Measurements from ENCODE around the gene ANXA6. TPM values are rescaled to one million over a fixed set of nuclear protein-coding genes. Genes with fewer than 3 reads are reported as not detected.

Gene ANXA6
- total RNA-seq, 1 donor from 2014 or later: 329 TPM

DNA sequence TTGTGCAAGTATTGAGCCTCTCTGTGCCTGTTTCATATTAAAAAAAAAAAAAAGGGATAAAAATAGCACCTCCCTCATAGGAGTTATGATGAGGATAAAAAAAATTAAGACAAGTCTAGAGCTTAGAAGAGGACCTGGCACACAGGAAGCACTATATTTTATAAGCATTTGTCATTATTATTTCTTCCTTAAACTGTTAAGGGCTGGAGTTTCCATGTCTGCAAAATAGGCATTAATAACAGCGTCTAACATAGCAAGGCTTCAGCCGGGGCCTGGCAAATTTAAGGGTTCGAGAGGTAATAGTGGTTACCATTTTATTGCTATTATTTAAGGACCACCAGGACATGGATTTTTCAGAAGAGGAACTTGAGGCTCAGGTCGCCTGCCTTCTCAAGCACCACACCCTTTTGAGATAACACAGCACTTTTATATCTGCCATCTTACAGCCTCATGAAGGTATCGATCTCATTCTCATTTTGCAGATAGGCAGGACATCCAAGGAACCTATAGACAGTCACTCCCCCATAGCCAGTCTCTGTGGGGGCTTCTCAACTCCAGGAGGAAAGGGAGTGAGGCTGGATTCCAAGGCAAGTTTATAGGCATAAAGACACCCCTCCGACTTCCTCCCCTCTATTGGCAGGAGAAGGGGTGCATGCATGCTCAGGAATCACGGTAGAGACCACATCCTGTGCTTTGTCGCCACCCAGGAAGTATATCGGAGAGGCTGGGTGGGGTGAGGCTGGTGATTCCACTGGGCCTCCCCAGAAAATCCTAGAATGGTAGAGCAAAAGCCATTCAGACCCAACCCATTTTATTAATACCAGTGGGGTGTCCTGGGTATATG, 2.4 kb downstream of the ANXA6 start:
- DNase-seq (ENCODE audit: low read depth, low spot score): no peak

DNA sequence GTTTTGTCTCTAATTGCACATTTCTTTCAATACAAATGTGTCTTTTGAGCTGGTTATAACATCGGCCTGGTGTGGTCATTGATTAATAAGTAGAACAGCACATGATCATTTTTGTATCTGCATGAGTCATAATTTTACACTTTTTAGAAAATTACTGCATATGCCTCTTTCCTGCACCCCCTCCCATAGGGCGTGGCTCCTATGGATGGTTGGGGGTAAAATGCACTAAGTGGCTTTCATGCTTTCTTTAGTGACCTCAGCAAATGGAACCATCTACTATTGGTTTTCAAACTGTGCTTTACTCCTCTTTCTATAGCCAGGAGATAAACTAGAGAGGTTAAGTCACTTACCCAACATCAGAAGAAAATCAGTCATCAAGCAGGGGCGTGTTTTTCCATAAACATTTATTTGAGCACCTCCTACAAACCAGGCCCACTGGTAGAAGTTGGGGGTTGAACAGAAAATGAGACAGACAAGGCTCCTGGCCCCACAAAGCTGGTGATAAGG, 3.8 kb downstream of the ANXA6 start:
- DNase-seq (ENCODE audit: low read depth, low spot score): no peak

DNA sequence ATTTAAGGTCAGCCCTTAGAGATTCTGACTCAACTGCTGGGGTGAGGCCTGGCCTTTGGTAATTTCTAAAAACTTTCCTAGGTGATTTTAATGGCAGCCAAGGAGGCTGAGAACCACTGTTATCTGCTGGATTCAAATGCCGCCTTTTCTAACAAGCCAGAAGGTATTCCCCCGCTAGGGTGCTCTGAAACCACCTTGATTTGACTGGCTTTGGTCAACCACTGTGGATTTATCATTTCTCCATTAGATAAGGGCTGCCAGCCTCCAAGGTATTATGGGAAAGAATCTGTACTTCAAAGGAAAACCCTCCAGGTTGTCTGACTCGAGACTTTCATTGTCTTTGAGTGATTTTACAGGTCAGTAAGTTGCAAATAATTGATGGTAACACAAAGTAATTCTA, 4.3 kb downstream of the ANXA6 start:
- DNase-seq (ENCODE audit: low read depth, low spot score): no peak

DNA sequence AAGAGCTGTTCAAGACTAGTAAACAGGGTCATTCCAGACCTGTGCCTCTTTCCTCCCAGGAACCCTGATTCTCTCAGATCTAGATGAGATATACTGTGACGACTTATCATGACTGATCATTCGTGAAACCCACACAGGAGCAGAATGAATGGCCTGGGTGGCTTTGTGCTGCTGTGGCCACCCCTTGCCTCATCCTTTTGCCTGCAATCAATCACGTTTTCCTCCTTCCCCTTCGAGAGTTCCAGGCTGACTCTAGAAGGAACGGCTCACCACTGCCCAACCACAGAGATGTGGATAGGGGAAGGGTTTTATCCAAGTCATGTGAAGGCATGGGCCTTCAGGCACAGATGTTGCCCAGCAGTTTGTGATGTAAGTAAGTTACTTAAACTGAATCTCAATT, 5.8 kb downstream of the ANXA6 start:
- DNase-seq (ENCODE audit: low read depth, low spot score): no peak

DNA sequence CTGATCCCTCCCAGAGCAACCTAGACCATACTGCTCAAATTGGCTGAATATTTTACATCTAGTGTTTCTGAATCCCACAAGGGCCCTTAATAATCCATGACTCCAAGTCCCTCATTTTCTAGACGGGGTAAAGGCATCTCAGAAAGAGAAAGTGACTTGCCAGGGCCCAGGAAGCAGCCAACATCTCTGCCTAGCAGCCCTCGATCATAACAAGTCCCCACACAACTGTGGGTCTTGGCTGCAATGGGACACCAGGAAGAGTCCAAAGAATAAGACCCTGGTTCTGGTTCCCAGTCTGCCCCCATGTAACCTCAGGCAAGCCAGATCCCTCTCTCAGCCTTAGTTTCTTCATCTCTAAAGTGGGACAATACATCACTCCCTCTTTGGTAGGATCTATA, 6.3 kb downstream of the ANXA6 start:
- DNase-seq (ENCODE audit: low read depth, low spot score): no peak

DNA sequence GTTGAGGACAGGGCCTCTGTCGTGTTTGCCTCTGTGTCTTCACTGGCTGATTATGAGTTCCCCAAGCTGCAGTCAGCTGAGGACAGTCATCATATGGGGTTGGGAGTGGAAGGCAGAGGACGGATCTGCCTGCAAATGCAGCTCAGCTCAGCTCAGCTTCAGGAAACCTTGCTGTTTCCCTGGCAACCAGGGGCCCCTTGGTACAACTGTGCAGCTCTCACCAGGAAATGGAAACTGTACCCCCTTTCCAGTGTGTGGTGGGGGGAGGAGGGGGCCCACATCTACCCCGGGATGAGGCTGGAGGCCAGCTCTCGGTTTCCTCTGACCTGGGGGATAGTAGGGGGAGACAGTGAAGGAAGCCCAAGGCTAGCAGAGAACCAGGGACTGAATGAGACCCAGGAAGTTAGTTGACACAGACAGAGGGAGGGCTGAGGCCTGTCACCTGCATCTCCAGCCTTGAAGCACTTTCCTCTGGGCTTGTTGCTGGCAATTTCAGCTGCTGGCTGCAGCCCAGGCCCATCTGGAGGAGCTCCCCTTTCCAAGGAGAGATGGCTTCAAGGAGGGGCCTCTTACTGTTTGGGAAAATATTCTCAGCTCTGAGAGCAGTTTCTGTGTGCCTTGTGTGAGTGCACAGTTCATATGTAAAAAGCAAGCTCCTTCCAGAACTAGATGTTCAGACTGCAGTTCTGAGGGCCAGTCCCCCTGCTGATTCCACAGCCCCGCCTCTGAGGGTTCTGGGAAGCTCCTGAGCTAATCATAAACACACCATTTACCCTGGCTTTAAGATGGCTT, 6.9 kb downstream of the ANXA6 start:
- DNase-seq (ENCODE audit: low read depth, low spot score): no peak

DNA sequence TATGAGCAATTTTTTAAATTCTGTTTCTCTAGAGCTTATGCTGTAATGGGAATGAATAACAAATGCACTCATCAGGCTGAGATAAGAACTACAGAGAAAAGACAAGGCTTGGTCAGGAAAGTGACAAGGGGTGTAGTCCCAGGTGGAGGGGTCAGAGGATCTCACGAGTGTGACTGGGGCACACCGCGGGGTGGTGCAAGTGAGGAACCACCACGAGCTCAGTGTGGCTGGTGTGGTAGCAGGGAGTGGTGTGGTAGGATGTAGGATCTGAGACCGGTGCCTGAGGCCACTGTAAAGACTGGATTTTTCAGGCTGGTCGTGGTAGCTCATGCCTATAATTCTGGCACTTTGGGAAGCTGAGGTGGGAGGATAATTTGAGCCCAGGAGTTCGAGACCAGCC, 9.0 kb downstream of the ANXA6 start:
- no peak for DNase-seq (ENCODE audit: low read depth, low spot score)

DNA sequence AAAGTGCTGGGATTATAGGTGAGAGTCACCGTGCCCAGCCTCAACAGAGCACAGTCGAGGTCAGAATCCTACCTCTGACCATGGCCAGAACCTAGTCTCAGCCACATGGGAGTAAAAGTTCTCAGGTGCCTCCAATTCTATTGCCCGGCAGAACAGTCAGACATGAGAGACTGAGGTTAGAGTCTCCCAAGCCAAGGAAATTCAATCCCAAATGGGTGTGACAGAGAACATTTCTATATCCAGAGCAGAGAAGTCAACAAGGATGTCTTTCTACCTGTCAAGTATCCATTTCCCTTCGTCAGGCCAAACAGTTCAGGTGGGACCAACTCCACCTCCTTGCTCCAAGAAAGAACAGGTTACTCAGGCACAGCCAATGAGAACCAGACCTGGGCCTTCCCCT, 10.5 kb downstream of the ANXA6 start:
- DNase-seq (ENCODE audit: low read depth, low spot score): no peak

DNA sequence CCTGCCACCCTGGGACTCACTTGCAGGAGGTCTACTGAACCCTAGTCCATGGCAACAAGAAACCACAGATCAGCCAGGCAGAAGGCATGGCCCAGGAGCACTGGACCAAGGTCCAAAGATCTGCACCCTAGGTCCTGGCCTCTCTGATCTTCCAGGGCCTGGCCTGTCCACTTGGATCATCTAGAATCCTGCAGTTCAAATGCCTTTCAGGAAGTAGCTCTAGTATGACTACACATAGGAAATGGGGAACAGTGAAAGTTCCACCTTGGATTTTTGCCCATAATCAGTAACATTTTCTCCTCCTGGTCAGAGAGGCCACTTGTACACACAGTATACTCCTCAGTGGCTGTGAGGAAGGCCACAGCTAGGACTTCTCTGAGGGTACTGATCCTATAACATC, 11.5 kb downstream of the ANXA6 start:
- DNase-seq (ENCODE audit: low read depth, low spot score): no peak

DNA sequence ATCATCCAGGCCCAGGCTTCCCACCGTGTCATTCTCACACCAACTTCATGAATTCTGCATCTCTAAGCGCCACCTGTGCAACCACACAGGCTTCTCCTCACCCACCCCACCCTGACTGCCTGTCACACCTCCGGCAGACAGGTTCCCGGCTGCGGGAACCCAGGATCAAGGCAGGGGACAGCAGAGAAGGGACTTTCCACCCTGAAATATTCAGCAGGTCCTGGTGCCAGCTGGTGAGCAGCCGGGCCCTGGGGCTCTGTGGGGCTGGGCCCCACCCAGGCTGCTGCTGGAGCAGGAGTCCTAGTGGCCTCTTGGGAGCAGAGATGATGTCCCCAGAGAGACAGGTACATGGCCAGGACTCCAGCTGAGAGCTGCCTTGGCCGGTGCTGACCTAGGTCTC, 12.7 kb downstream of the ANXA6 start:
- DNase-seq (ENCODE audit: low read depth, low spot score): no peak

DNA sequence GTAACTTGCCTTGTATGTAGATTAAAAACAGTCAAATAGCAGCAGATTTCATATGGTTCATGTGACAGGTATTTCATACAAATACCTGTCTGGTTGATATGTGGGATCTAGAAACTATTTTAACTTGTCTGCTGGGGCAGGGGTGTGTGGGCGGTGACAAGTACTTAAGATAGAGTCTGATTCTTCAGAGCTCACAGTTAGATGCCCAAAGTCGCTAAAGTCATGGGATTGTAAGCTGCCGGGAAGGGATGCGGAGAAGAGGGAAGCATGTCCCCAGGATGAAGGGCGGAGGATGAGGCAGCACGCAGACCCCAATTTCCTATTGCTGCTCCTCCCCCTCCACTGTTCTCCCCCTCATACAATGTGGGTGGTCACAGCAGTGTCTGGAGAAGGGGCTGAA, 13.3 kb downstream of the ANXA6 start:
- no peak for DNase-seq (ENCODE audit: low read depth, low spot score)

DNA sequence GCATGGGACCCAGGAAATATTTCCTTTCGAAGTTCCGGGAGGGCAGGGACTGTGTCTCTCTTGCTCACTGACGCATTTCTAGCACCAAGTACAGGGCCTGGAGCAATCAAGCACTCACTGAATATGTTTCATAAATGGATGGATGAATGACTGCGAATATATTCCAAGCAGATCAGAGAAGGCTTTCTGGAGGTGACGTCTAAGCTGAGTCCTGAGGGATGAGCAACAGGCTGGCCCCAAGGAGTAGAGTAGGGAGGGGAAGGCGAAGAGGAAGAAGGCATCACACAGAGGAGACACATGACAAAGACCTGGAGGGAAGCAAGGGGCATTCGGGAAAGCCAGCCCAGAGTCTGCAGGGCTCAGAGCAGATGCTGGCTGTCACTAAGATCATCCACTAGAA, 13.9 kb downstream of the ANXA6 start:
- DNase-seq (ENCODE audit: low read depth, low spot score): no peak

DNA sequence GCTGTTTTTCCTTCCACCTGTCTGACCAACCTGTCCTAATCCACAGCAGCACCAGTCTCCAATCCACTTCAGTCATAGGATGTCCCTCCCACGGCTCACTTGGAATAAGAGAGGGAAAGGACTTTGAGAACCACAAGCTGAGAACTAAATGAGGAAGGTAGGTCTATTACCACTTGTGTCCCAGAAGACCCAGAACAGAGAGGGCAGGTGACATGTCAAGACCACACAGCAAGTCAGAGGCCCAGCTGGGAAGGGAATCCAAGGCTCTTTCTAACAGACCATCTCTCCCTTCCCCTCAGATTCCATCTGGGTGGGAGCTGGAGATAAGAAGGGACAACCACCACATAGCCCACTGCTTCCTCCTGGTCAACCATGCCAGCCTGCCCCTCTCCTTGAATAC, 14.6 kb downstream of the ANXA6 start:
- no peak for DNase-seq (ENCODE audit: low read depth, low spot score)

DNA sequence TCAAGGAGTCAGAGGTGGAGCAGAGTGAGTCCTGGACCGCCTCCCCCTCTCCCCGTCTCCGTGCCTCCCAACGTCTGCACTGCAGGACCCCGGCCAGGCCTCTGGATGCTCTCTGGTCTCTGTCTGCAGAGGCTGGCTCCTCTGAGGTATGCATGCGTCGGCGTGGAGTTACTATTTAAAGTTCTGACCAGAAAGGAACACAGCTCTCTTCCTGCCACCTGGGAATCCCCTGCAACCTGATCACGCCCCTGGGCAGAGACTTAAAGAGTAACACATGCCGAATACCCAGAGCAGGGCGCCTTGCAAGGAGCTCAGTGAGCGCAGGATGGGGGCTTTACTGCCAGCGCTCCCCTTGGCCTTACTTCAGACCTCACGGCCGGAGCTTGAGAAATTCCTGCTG, 16.0 kb downstream of the ANXA6 start:
- no peak for DNase-seq (ENCODE audit: low read depth, low spot score)

DNA sequence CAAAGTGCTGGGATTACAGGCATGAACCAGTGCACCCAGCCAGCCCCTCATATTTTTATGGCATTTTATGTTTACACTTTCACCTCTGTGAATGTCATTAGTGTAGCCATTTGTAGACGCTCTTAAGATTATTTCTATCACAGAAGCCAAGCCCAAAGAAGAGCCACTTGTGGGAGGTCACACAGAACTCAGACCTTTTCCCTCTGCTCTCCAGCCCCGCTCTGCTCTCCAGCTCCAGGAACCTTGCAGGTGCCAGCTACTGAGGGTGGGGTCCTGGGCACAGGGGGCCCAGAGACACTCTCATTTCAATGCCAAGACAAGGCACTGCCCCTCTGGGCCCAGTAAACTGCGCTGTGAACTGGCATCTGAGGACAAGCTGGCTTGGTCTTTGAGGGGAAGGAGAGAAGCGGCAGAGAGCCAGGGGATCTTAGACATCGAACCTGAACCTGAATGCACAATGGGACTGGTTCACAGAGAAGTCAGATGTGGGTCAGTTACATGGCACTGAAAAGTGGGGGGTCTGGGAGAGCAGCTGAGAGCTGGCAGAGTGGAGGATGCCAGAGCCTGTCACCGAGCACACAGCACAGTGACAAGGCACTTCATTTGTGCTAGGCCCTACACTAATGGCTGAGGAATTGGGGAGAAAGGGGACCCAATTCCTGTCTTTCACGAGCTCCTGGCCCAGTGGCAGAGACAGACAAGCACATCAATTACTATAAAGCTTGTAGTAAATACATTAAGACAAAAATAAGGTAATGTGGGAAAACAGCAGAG, 16.7 kb downstream of the ANXA6 start:
- no peak for DNase-seq (ENCODE audit: low read depth, low spot score)

DNA sequence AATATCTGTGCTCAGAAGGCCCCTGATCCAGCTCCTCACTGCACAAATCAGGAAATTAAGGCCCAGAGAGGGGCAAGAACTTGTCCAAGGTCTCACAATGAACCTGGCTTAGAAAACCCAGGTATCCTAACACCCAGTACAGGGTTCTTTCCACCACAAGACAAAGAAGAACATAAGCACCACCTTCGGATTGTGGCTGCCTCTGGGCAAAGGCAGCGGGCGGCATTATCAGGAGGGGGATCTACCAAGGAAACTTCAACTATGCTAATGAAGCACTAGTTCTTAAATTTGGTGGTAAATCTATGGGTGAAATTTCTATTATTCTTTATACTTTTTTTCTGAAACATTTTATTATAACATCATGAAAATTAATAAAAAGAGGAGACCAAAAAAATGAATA, 17.9 kb downstream of the ANXA6 start:
- DNase-seq (ENCODE audit: low read depth, low spot score): no peak

DNA sequence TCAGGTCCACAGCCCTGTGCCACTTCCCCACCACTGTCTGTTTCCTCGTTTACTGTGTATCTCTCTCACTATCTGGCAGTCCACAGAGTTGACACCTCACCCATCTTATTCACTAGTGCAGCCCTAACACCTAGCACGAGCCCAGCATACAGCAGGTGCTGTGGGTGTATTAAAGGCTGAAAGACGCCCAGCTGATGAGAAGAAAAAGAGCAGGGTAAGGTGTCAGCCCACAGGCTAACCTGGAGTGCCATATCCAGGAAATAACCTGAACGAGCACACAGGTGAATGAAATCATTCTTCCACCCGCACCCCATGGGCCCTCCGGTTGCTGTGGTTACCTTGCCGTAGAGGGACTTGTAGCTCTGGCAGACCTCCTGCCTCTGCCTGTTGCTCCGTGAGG, 18.6 kb downstream of the ANXA6 start:
- DNase-seq (ENCODE audit: low read depth, low spot score): no peak

DNA sequence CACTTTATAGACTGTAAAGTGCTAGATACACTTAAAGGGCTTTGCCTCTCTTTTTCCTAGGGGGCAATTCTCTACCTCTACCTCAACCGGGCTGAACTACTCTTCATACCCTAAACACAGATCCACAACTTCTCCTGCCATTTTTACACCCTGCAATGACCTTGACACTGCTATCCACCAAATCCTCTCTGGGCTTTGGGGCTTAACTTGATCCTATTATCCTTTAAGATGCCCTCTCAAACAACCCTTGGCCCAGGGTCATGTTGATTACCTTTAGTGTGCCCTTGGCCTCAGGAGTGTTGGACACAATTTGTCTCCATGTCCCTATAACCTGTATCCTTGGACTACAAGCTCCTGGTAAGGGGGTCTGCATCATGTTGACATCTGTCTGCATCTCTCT, 19.5 kb downstream of the ANXA6 start:
- no peak for DNase-seq (ENCODE audit: low read depth, low spot score)

DNA sequence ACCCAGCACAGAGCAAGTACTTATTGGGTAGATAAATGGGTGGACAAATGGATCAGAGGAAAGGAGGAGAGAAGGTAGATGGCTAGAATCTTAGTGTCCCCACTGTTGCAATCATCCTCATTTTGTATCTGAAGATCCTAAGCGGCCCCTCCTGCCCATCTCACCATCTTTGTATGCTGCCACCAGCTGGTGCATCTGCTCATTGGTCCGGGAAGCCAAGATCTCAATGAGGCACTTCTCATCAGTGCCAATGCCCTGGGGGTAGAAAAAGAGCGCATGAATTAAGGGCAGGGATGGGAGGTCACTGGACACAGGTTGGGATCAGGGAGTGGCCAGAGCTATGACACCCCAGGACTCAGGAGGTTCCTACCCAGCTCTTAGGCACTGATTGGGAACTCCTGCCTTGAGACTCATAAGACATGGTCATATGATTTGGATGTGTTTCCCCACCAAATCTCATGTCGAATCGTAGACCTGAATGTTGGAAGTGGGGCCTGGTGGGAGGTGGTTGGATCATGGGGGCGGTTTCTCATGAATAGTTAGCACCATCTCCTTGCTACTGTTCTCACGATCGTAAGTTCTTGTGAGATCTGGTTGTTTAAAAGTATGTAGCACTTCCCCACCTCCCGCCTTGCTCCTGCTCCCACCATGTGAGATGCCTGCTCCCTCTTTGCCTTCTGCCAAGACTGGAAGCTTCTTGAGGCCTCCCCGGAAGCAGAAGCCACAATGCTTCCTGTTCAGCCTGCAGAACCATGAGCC, 20.3 kb downstream of the ANXA6 start:
- no peak for DNase-seq (ENCODE audit: low read depth, low spot score)

DNA sequence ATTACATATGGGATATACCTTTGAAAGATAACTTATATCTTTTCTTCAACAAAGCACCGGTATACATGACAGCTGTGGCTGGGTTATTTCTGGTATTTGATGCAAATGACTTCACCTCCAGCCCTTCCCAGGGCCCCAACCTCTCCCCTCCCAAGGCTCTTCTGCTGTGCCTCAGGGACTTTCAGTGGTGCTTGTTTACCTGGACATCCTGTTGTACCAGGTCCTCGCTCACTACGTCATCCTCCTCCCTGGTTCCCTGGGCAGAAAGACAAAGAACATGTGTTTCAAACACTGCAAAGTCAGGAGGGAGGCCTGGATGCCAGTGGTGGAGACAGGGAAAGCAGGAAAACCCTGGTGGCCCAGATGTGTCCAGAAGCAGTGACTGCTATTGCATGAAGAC, 23.4 kb downstream of the ANXA6 start:
- DNase-seq (ENCODE audit: low read depth, low spot score): no peak

DNA sequence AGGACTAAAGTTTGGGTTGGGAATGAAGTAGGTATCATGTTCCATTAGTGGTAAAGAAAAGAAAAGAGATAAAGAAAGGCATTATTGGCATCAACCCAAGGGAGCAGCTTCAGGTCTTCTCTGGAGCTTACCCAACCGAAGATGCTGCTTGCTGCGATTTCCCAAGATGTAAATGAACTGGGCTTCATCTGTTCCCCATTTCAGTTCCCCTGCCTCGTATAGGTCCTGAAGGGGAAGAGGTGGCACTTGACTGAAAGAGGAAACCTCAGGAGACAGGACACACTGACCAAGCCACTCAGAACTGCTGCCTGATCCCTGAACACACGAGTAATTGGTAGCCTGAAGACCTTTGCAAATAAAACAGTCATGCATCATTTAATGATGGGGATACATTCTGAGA, 24.6 kb downstream of the ANXA6 start:
- no peak for DNase-seq (ENCODE audit: low read depth, low spot score)
